Suprapubic skin (tissue), 4 donors: ENCODE results near the gene BDH1. TPM values are rescaled to one million over a fixed set of nuclear protein-coding genes. Genes with fewer than 3 reads are reported as not detected.
"Not testable (repeated sequence)": the region's sequence is repeated elsewhere in the genome, so short reads cannot be mapped to it uniquely, and the experiment has no call there.

Source experiments
- DNase-seq, 2 donors: peaks; one replicate each; pipeline ENCODE4 v3.0.0-alpha.2; 2019; ENCODE audit warnings: low spot score in 2 of 2
- H3K27ac ChIP-seq: fragments of 200-600 bp; sonication (generic); one replicate; pipeline ENCODE4 v1.5.1; 2019
- H3K27me3 ChIP-seq: fragments of 200-600 bp; sonication (generic); one replicate; pipeline ENCODE4 v1.5.1; 2019
- H3K36me3 ChIP-seq: fragments of 200-600 bp; sonication (generic); one replicate; pipeline ENCODE4 v1.5.1; 2019
- H3K4me1 ChIP-seq: fragments of 200-600 bp; sonication (generic); one replicate; pipeline ENCODE4 v1.5.1; 2019
- H3K4me3 ChIP-seq: fragments of 200-600 bp; sonication (generic); one replicate; pipeline ENCODE4 v1.5.1; 2019; ENCODE audit warnings: mild to moderate bottlenecking
- H3K9me3 ChIP-seq: fragments of 200-600 bp; sonication (generic); one replicate; pipeline ENCODE4 v1.5.1; 2019
- CTCF ChIP-seq, 2 donors: fragments of 200-600 bp in 1 of 2; fragments of 450-650 bp in 1 of 2; sonication (generic) in 1 of 2; IDR thresholded peaks; one replicate each; pipeline ENCODE4 v1.5.1; 2016 to 2019; ENCODE audit warnings: antibody characterized with exemption in 2 of 2, mild to moderate bottlenecking in 1 of 2, moderate library complexity in 1 of 2
- EP300 ChIP-seq: sonication (generic); formaldehyde crosslinking; IDR thresholded peaks from one replicate; pipeline ENCODE4 v1.6.1; 2017; ENCODE audit warnings: antibody characterized with exemption
- POLR2A ChIP-seq, 2 donors: fragments of 450-650 bp; IDR thresholded peaks; one replicate each; pipeline ENCODE4 v1.6.1; 2017; ENCODE audit warnings: antibody characterized with exemption in 2 of 2, mild to moderate bottlenecking in 2 of 2, moderate library complexity in 2 of 2
- POLR2AphosphoS5 ChIP-seq, 3 donors: sonication (generic); formaldehyde crosslinking; IDR thresholded peaks; one replicate each; pipeline ENCODE4 v1.6.1; 2017; ENCODE audit warnings: antibody characterized with exemption in 3 of 3
- WGBS: methylation state at CpG from one replicate; pipeline ENCODE4 v1.1.5; 2018; 5-methylcytosine and 5-hydroxymethylcytosine counted together
- total RNA-seq, 4 donors: library from RNA; depleted of rRNA; stranded (reverse); fragments of >200 nt; gene quantifications; one replicate each; pipeline ENCODE4 v1.1.0, GENCODE V29; 2016

The BDH1 gene
- total RNA-seq, 4 donors from 2014 or later: 40.7 to 70.7 (median 43.1) TPM

- Histone ChIP-seq H3K9me3 (no peaks in the 10 kb centered on the region), H3K27me3 (no peaks in the 10 kb centered on the region), H3K27ac (peak overlapping the region; percentile 29), H3K4me1 (peaks cover 34% of the 10 kb centered on the region), H3K4me3 (no peak overlapping the region), H3K36me3 (no peaks in the 10 kb centered on the region)
- WGBS: 70% methylated on average over 4 of the region's 4 CpGs
- TF ChIP-seq EP300 (no peak), POLR2A (IDR thresholded peaks at IDR 0.05) (no peak), CTCF (IDR thresholded peaks at IDR 0.05) (no peak), POLR2AphosphoS5 (IDR thresholded peaks at IDR 0.05) (no peak)
- DNase-seq: no peak
These were observed 73.8 kb downstream of the BDH1 start for GRCh38 chr3:197482001-197482400.

GRCh38 chr3:197480320-197480719 lies 75.4 kb downstream of the BDH1 start:
- Histone ChIP-seq H3K36me3 (no peaks in the 10 kb centered on the region), H3K27ac (no peak overlapping the region), H3K27me3 (no peaks in the 10 kb centered on the region), H3K4me3 (no peak overlapping the region), H3K4me1 (peaks cover 37% of the 10 kb centered on the region), H3K9me3 (no peaks in the 10 kb centered on the region)
- 78% methylated on average over 3 of the region's 3 CpGs for WGBS
- no peak for TF ChIP-seq POLR2AphosphoS5 (IDR thresholded peaks at IDR 0.05)
- TF ChIP-seq EP300: no peak
- no peak for TF ChIP-seq CTCF (IDR thresholded peaks at IDR 0.05)
- TF ChIP-seq POLR2A (IDR thresholded peaks at IDR 0.05): no peak
- DNase-seq: no peak

- Histone ChIP-seq H3K4me3 (no peak overlapping the region), H3K36me3 (no peaks in the 10 kb centered on the region), H3K4me1 (peaks cover 37% of the 10 kb centered on the region), H3K27me3 (no peaks in the 10 kb centered on the region), H3K27ac (peak overlapping the region; percentile 55), H3K9me3 (no peaks in the 10 kb centered on the region)
- TF ChIP-seq EP300 (no peak), POLR2AphosphoS5 (IDR thresholded peaks at IDR 0.05) (no peak), POLR2A (IDR thresholded peaks at IDR 0.05) (no peak), CTCF (IDR thresholded peaks at IDR 0.05) (no peak)
- WGBS: 65% methylated on average over 11 of the region's 11 CpGs
- DNase-seq: no peak
These were observed 76.8 kb downstream of the BDH1 start for GRCh38 chr3:197478746-197479668.

- not testable (repeated sequence) for H3K9me3 ChIP-seq, H3K27me3 ChIP-seq, H3K36me3 ChIP-seq, H3K4me3 ChIP-seq, DNase-seq
- H3K27ac ChIP-seq: peak overlapping the region; percentile 55
- WGBS: 59% methylated on average over 7 of the region's 7 CpGs
- peaks cover 28% of the 10 kb centered on the region for H3K4me1 ChIP-seq
These were observed 78.0 kb downstream of the BDH1 start for GRCh38 chr3:197477816-197478215.

DNA sequence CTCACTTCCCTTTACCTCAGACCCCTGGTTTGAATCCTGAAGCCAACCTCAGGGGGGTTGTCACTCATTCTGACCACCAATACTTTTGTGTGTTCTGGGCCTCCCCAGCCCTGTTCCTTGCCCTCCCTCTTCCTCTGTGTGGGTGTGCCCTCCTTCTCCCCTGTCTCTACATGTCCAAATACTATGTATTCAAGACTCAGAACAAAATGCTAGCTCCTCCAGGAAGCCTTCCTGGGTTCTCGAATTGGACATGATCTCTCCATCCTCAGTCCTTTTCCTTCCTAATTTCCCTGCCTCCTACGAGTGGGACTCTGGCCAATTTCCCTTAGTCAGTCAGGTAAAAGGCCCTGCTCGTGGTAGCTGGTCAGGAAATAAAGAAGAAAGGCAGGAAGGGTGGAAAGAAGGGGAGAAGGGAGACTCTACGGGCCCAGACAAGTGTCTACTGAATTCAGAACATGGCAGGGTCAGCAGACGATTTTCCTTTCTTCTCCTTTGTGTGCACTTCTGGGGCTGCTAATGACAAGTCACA lies 79.7 kb downstream of the BDH1 start:
- H3K4me1 ChIP-seq: peaks cover 25% of the 10 kb centered on the region
- H3K9me3 ChIP-seq: no peaks in the 10 kb centered on the region
- TF ChIP-seq POLR2A (IDR thresholded peaks at IDR 0.05) (no peak), POLR2AphosphoS5 (IDR thresholded peaks at IDR 0.05) (no peak), EP300 (no peak), CTCF (IDR thresholded peaks at IDR 0.05) (no peak)
- H3K27me3 ChIP-seq: no peaks in the 10 kb centered on the region
- no peak for DNase-seq
- H3K36me3 ChIP-seq: no peaks in the 10 kb centered on the region
- no peak overlapping the region for H3K4me3 ChIP-seq
- 67% methylated on average over 5 of the region's 5 CpGs for WGBS
- H3K27ac ChIP-seq: no peak overlapping the region
